Keratinocyte (primary cell): ENCODE measurements around the gene S100A4. TPM values are rescaled to one million over a fixed set of nuclear protein-coding genes. Genes with fewer than 3 reads are reported as not detected.

Experiments used
- DNase-seq: peaks from one replicate; pipeline ENCODE4 v3.0.0-alpha.2; 2011; ENCODE audit warnings: low read depth, missing footprints, low spot score
- FAIRE-seq: peaks from 2 replicates; lab custom pipeline; 2011; peaks lifted over from hg19 to GRCh38; lab: Jason Lieb, UNC
- H2AFZ ChIP-seq: 2 replicates; pipeline ENCODE4 v1.6.0; 2012; ENCODE audit warnings: low read length, control low read depth, inconsistent platforms; ENCODE audit not compliant: control insufficient read depth
- H3K27ac ChIP-seq: 2 replicates; pipeline ENCODE4 v1.5.1; 2011; ENCODE audit warnings: low read length; ENCODE audit not compliant: control insufficient read depth, insufficient read depth
- H3K27me3 ChIP-seq: 3 replicates; pipeline ENCODE4 v1.6.0; 2011; ENCODE audit warnings: low read length; ENCODE audit not compliant: control insufficient read depth, insufficient read depth; ENCODE audit errors: extremely low read depth
- H3K36me3 ChIP-seq, 2 experiments: 2 replicates in 1 of 2; 3 replicates in 1 of 2; pipeline ENCODE4 v1.5.1; 2011; ENCODE audit warnings: low read length in 2 of 2, mild to moderate bottlenecking in 1 of 2; ENCODE audit not compliant: control insufficient read depth in 2 of 2, insufficient read depth in 2 of 2; ENCODE audit errors: extremely low read depth in 1 of 2
- H3K4me1 ChIP-seq: 3 replicates; pipeline ENCODE4 v1.5.1; 2011; ENCODE audit warnings: low read length; ENCODE audit not compliant: control insufficient read depth, insufficient read depth; ENCODE audit errors: extremely low read depth
- H3K4me2 ChIP-seq: 3 replicates; pipeline ENCODE4 v1.6.0; 2011; ENCODE audit warnings: low read depth, low read length; ENCODE audit not compliant: control insufficient read depth, insufficient read depth; ENCODE audit errors: extremely low read depth
- H3K4me3 ChIP-seq, 3 experiments: fragments of 200-600 bp in 1 of 3; sonication (generic) in 1 of 3; 2 replicates in 2 of 3; 3 replicates in 1 of 3; pipeline ENCODE4 v1.5.1; 2011 to 2016; ENCODE audit warnings: low read length in 3 of 3, mild to moderate bottlenecking in 3 of 3, control low read depth in 2 of 3, inconsistent platforms in 1 of 3, low read depth in 1 of 3, mixed read lengths in 1 of 3, mixed run types in 1 of 3, moderate library complexity in 1 of 3; ENCODE audit not compliant: control insufficient read depth in 2 of 3, insufficient read depth in 2 of 3; ENCODE audit errors: extremely low read depth in 1 of 3
- H3K79me2 ChIP-seq: 2 replicates; pipeline ENCODE4 v1.6.0; 2012; ENCODE audit warnings: low read length; ENCODE audit not compliant: control insufficient read depth, insufficient read depth
- H3K9ac ChIP-seq: 3 replicates; pipeline ENCODE4 v1.6.0; 2011; ENCODE audit warnings: low read length; ENCODE audit not compliant: control insufficient read depth, insufficient read depth; ENCODE audit errors: extremely low read depth
- H3K9me1 ChIP-seq: 3 replicates; pipeline ENCODE4 v1.6.0; 2011; ENCODE audit warnings: low read length; ENCODE audit not compliant: control insufficient read depth, insufficient read depth; ENCODE audit errors: extremely low read depth
- H3K9me3 ChIP-seq: 2 replicates; pipeline ENCODE4 v1.5.1; 2012; ENCODE audit warnings: low read depth, low read length; ENCODE audit not compliant: control insufficient read depth
- H4K20me1 ChIP-seq: 3 replicates; pipeline ENCODE4 v1.6.0; 2011; ENCODE audit warnings: low read length; ENCODE audit not compliant: control insufficient read depth, insufficient read depth; ENCODE audit errors: extremely low read depth
- CTCF ChIP-seq, 3 experiments: IDR thresholded peaks in 1 of 3; conservative IDR thresholded peaks in 1 of 3; optimal IDR thresholded peaks in 1 of 3; 2 replicates in 2 of 3; 3 replicates in 1 of 3; pipeline versions ENCODE3 to v1.5.1; 2011; ENCODE audit warnings: low read length in 3 of 3, mild to moderate bottlenecking in 3 of 3, moderate library complexity in 2 of 3, control low read depth in 1 of 3, inconsistent platforms in 1 of 3; ENCODE audit not compliant: insufficient read depth in 2 of 3; ENCODE audit errors: extremely low read depth in 1 of 3
- EZH2 ChIP-seq: IDR thresholded peaks from one replicate; pipeline ENCODE4 v1.6.1; 2012; ENCODE audit warnings: inconsistent platforms, mild to moderate bottlenecking, low read length, moderate library complexity
- dilution Hi-C: fragments of 300-500 bp; cut with MboI; formaldehyde crosslinking; loops from one replicate; pipeline ENCODE4 v1.7.0; 2020; ENCODE audit warnings: low sequenced_read_pairs; ENCODE audit not compliant: extremely low pct_ligation_motif_present
- polyA plus RNA-seq, 5 experiments: library from polyadenylated mRNA; depleted of rRNA in 3 of 5; stranded (reverse) in 3 of 5; stranded (forward) in 1 of 5; unstranded in 1 of 5; fragments of >200 nt; gene quantifications; 1 replicate in 1 of 5; 2 replicates in 3 of 5; 3 replicates in 1 of 5; pipeline versions ENCODE4 v1.2.1 to v1.2.3, GENCODE V29; 2011 to 2012; ENCODE audit warnings: missing spikeins in 2 of 5, low read depth in 1 of 5, low replicate concordance in 1 of 5

S100A4 gene
- polyA plus RNA-seq, 1 donor (not counting 4 experiments of a cell fraction or from before 2014, with no cell fraction given) = 21.4 TPM

- H3K4me2 ChIP-seq = no peak overlapping the region
- no peak for DNase-seq
- H3K36me3 ChIP-seq = no peaks in the 10 kb centered on the region
- H3K79me2 ChIP-seq = no peaks in the 10 kb centered on the region
- no peaks in the 10 kb centered on the region for H3K9me3 ChIP-seq
- H4K20me1 ChIP-seq = no peaks in the 10 kb centered on the region
- H3K9ac ChIP-seq = no peak overlapping the region
- no peak overlapping the region for H2AFZ ChIP-seq
- no peaks in the 10 kb centered on the region for H3K9me1 ChIP-seq
- dilution Hi-C loops = no loop called here
- H3K4me3 ChIP-seq = no peak overlapping the region
- TF ChIP-seq CTCF (optimal IDR thresholded peaks at IDR 0.05 in 1 of 3, IDR thresholded peaks at IDR 0.05 in 1 of 3, conservative IDR thresholded peaks at IDR 0.05 in 1 of 3; ENCODE audit: extremely low read depth in 1 of 3, insufficient read depth in 2 of 3, low read length in 3 of 3) (no peak), EZH2 (no peak)
- peaks cover 20% of the 10 kb centered on the region for H3K4me1 ChIP-seq
- no peak overlapping the region for H3K27ac ChIP-seq
- no peak for FAIRE-seq
- no peaks in the 10 kb centered on the region for H3K27me3 ChIP-seq
Observed at GRCh38 chr1:153519242-153519641, 26.4 kb downstream of the S100A4 start.

- no peaks in the 10 kb centered on the region for H3K9me1 ChIP-seq
- no peaks in the 10 kb centered on the region for H3K79me2 ChIP-seq
- no peaks in the 10 kb centered on the region for H3K9me3 ChIP-seq
- FAIRE-seq (peak; percentile 95), DNase-seq (peak; percentile 71)
- no peak for TF ChIP-seq EZH2
- TF ChIP-seq CTCF (optimal IDR thresholded peaks at IDR 0.05 in 1 of 3, IDR thresholded peaks at IDR 0.05 in 1 of 3, conservative IDR thresholded peaks at IDR 0.05 in 1 of 3; ENCODE audit: extremely low read depth in 1 of 3, insufficient read depth in 2 of 3, low read length in 3 of 3) = no peak
- peak overlapping the region; percentile 79 for H3K4me2 ChIP-seq
- H2AFZ ChIP-seq = peak overlapping the region; percentile 0
- H3K4me1 ChIP-seq = peaks cover 24% of the 10 kb centered on the region
- H3K27me3 ChIP-seq = no peaks in the 10 kb centered on the region
- H4K20me1 ChIP-seq = no peaks in the 10 kb centered on the region
- H3K36me3 ChIP-seq = no peaks in the 10 kb centered on the region
- H3K27ac ChIP-seq = peak overlapping the region; percentile 81
- dilution Hi-C loops = no loop called here
- peak overlapping the region; percentile 58 for H3K9ac ChIP-seq
- peak overlapping the region in 1 of 3 experiments; percentile 48 for H3K4me3 ChIP-seq
Observed at GRCh38 chr1:153515504-153516394, 29.9 kb downstream of the S100A4 start.
